GM18498 (cell line): ENCODE results near the gene PDE4D.
"Not testable (repeated sequence)": the region's sequence is repeated elsewhere in the genome, so short reads cannot be mapped to it uniquely, and the experiment has no call there.

Source experiments
- ATAC-seq: cut with Tn5 transposase; IDR thresholded peaks from one replicate; pipeline ENCODE4 v1.9.1; 2021; ENCODE audit warnings: mild to moderate bottlenecking, moderate library complexity; ENCODE audit not compliant: unreplicated experiment

Gene PDE4D

GRCh38 chr5:59449905-59450644 is 443.5 kb downstream of the PDE4D start:
- ATAC-seq, result no peak

- no peak for ATAC-seq
These were observed 447.2 kb downstream of the PDE4D start for GRCh38 chr5:59446356-59446755.

GRCh38 chr5:59445741-59446140 is 447.8 kb downstream of the PDE4D start:
- no peak for ATAC-seq

- no peak for ATAC-seq
These were observed 454.2 kb downstream of the PDE4D start for GRCh38 chr5:59439303-59439702.

GRCh38 chr5:59437176-59437575 is 456.4 kb downstream of the PDE4D start:
- ATAC-seq, result no peak

- no peak for ATAC-seq
These were observed 457.0 kb downstream of the PDE4D start for GRCh38 chr5:59436364-59437148.

GRCh38 chr5:59433174-59433573 is 460.4 kb downstream of the PDE4D start:
- ATAC-seq, result no peak

GRCh38 chr5:59430066-59430685 is 463.4 kb downstream of the PDE4D start:
- no peak for ATAC-seq

- ATAC-seq, result no peak
These were observed 465.1 kb downstream of the PDE4D start for GRCh38 chr5:59428391-59428790.

GRCh38 chr5:59424515-59424914 is 469.0 kb downstream of the PDE4D start:
- no peak for ATAC-seq

GRCh38 chr5:59423021-59423420 is 470.5 kb downstream of the PDE4D start:
- ATAC-seq, result no peak

GRCh38 chr5:59421986-59422941 is 471.3 kb downstream of the PDE4D start:
- no peak for ATAC-seq

- ATAC-seq, result no peak
These were observed 472.9 kb downstream of the PDE4D start for GRCh38 chr5:59420596-59420995.

GRCh38 chr5:59418808-59419207 is 474.7 kb downstream of the PDE4D start:
- ATAC-seq, result no peak

- no peak for ATAC-seq
These were observed 477.1 kb downstream of the PDE4D start for GRCh38 chr5:59416451-59416850.

GRCh38 chr5:59416026-59416425 is 477.5 kb downstream of the PDE4D start:
- ATAC-seq, result no peak

GRCh38 chr5:59412428-59412827 is 481.1 kb downstream of the PDE4D start:
- no peak for ATAC-seq

- not testable (repeated sequence) for ATAC-seq
These were observed 484.5 kb downstream of the PDE4D start for GRCh38 chr5:59408997-59409396.

- no peak for ATAC-seq
These were observed 485.6 kb downstream of the PDE4D start for GRCh38 chr5:59407967-59408366.

GRCh38 chr5:59401637-59402036 is 491.9 kb downstream of the PDE4D start:
- no peak for ATAC-seq

GRCh38 chr5:59394956-59395355 is 498.6 kb downstream of the PDE4D start:
- ATAC-seq, result not testable (repeated sequence)
